Measurements from ENCODE around the gene RELL2. TPM values are rescaled to one million over a fixed set of nuclear protein-coding genes. Genes with fewer than 3 reads are reported as not detected.

The RELL2 gene
- total RNA-seq, 2 donors from 2014 or later, result 0.41 to 1.3 TPM

GRCh38 chr5:141634720-141635119 is 2.1 kb upstream of the RELL2 start:
- peaks cover 0 to 35% of the 10 kb centered on the region in 2 donors for H3K4me1 ChIP-seq
- DNase-seq (ENCODE audit: low spot score), result no peak
- no peak for TF ChIP-seq CTCF (IDR thresholded peaks at IDR 0.05)
- peaks cover 11% of the 10 kb centered on the region for H3K36me3 ChIP-seq
- H3K27me3 ChIP-seq, result no peaks in the 10 kb centered on the region
- no peak overlapping the region for H3K4me3 ChIP-seq
- no peak overlapping the region for H3K27ac ChIP-seq
- no peaks in the 10 kb centered on the region for H3K9me3 ChIP-seq

GRCh38 chr5:141635646-141636045 is 1.2 kb upstream of the RELL2 start:
- H3K4me1 ChIP-seq, result peaks cover 0 to 35% of the 10 kb centered on the region in 2 donors
- H3K36me3 ChIP-seq, result peaks cover 6% of the 10 kb centered on the region
- H3K27me3 ChIP-seq, result no peaks in the 10 kb centered on the region
- DNase-seq (ENCODE audit: low spot score), result no peak
- H3K4me3 ChIP-seq, result peak overlapping the region; percentile 75 to 79
- no peak overlapping the region for H3K27ac ChIP-seq
- no peaks in the 10 kb centered on the region for H3K9me3 ChIP-seq
- TF ChIP-seq CTCF (IDR thresholded peaks at IDR 0.05), result no peak

GRCh38 chr5:141636106-141636412 is 738 bp upstream of the RELL2 start:
- no peak for TF ChIP-seq CTCF (IDR thresholded peaks at IDR 0.05)
- Histone ChIP-seq H3K36me3 (peaks cover 6% of the 10 kb centered on the region), H3K27me3 (no peaks in the 10 kb centered on the region), H3K4me3 (peak overlapping the region; percentile 75 to 79), H3K27ac (peak overlapping the region; percentile 74), H3K4me1 (peaks cover 0 to 35% of the 10 kb centered on the region in 2 donors), H3K9me3 (no peaks in the 10 kb centered on the region)
- no peak for DNase-seq (ENCODE audit: low spot score)

- H3K27ac ChIP-seq, result peak overlapping the region; percentile 29 to 74
Measured at GRCh38 chr5:141637123-141637766, 448 bp downstream of the RELL2 start.

GRCh38 chr5:141637767-141638419 is 1.1 kb downstream of the RELL2 start:
- Histone ChIP-seq H3K4me3 (peak overlapping the region; percentile 75 to 79), H3K4me1 (peaks cover 0 to 35% of the 10 kb centered on the region in 2 donors), H3K36me3 (no peaks in the 10 kb centered on the region), H3K27me3 (no peaks in the 10 kb centered on the region), H3K9me3 (no peaks in the 10 kb centered on the region), H3K27ac (peak overlapping the region in 1 of 2 donors; percentile 74)
- DNase-seq (ENCODE audit: low spot score), result no peak
- TF ChIP-seq CTCF (IDR thresholded peaks at IDR 0.05), result peak in 1 of 2 donors; percentile 37

More at GRCh38 chr5:141637123-141637766, 448 bp downstream of the RELL2 start:
- peak overlapping the region; percentile 75 to 79 for H3K4me3 ChIP-seq
- H3K36me3 ChIP-seq, result no peaks in the 10 kb centered on the region
- TF ChIP-seq CTCF (IDR thresholded peaks at IDR 0.05), result no peak
- H3K27me3 ChIP-seq, result no peaks in the 10 kb centered on the region
- no peaks in the 10 kb centered on the region for H3K9me3 ChIP-seq
- H3K4me1 ChIP-seq, result peaks cover 0 to 35% of the 10 kb centered on the region in 2 donors
- DNase-seq (ENCODE audit: low spot score), result no peak
